ENCODE measurements around the gene MEST. TPM values are rescaled to one million over a fixed set of nuclear protein-coding genes. Genes with fewer than 3 reads are reported as not detected.

Gene MEST
- total and polyA plus RNA-seq, 2 of the 13 experiments (the other 11 are each of a cell fraction or from before 2014, with no cell fraction given) = 49.5 to 54.6 TPM

DNA sequence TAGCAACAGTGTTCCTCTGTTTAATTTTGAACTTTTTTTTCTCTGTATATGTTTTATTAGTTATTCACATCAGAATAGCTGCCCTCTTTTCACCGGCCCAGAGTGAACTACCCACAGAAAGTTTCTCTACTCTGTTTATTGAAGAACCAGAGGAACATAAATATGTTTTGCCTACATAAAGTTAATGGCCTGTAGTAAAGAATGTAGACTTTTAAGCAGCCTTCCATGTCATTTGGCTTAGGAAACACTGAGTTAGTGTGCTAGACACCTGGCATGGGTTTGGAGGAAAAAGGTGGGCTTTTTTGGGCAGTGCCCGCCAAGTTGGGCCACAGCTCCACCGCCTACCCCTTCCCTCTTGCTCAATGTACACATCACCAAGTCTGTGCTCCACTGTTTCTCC is 8.9 kb upstream of the MEST start (continued):
- TF ChIP-seq MTF2 (CRISPR knock-in tag; IDR thresholded peaks at IDR 0.05; ENCODE audit: borderline replicate concordance) = no peak
- TF ChIP-seq RFXANK (CRISPR knock-in tag; IDR thresholded peaks at IDR 0.05) = no peak
- TF ChIP-seq JARID2 (CRISPR knock-in tag; IDR thresholded peaks at IDR 0.05; ENCODE audit: insufficient replicate concordance) = no peak

DNA sequence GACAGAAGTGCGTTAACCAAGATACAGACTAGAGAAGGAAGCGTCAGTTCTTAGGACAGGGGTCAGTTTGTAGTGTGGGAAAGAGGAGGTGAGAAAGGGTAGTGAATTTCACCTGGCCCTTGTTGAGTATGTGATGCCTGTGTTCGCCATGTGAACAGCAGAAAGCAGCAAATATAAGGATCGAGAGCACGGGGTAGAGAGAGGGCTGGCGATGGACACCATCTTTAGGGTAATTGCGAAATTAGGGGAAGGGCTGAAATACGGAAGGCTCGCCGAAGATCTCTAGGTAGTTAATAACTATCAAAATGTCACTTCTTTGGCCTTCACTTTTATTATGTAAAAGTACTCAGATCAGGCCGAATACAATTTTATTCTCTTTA is 6.2 kb upstream of the MEST start:
- in situ Hi-C loops (cut with HindIII; ENCODE audit: extremely low pct_ligation_motif_present, low pct_unique_long_range_greater_than_20kb) = no loop called here
- H3K4me2 ChIP-seq (ENCODE audit: low read depth, low read length) = peak overlapping the region; percentile 75
- peaks cover 5% of the 10 kb centered on the region for H3K79me2 ChIP-seq (ENCODE audit: insufficient read depth, low read length)
- H2AFZ ChIP-seq (ENCODE audit: low read length) = peak overlapping the region; percentile 73
- no peaks in the 10 kb centered on the region for H3K9me3 ChIP-seq (ENCODE audit: low read length)
- H3K36me3 ChIP-seq (replicated peaks in 1 of 2; ENCODE audit: control insufficient read depth in 1 of 2, insufficient read depth in 2 of 2, low read length in 2 of 2) = no peaks in the 10 kb centered on the region
- BruUV-seq (replicated peaks) = no TSS peak
- no peaks in the 10 kb centered on the region for H4K20me1 ChIP-seq (ENCODE audit: insufficient read depth, low read length)
- H3K27ac ChIP-seq (ENCODE audit: extremely low read length, insufficient read depth, low read length) = no peak overlapping the region
- POLR2A ChIA-PET = no interaction called here
- peaks cover 10% of the 10 kb centered on the region for H3K4me1 ChIP-seq (ENCODE audit: insufficient read depth, low read length)
- ATAC-seq (no peak), DNase-seq (ENCODE audit: low spot score) (no peak), FAIRE-seq (no peak)
- peak overlapping the region; percentile 27 to 74 (median 28); a peak in 4 of 6 replicates for H3K4me3 ChIP-seq (replicated peaks in 1 of 3; ENCODE audit: insufficient read depth in 1 of 3, low read depth in 2 of 3, low read length in 3 of 3)
- H3K27me3 ChIP-seq (ENCODE audit: control insufficient read depth in 1 of 2, insufficient read depth in 2 of 2, low read length in 2 of 2) = no peaks in the 10 kb centered on the region; a peak in 1 of 5 replicates
- CTCF ChIA-PET (ENCODE audit: low intra/inter-chr PET ratio, low total read pairs) = no interaction called here
- intact Hi-C loops (cut with micrococcal nuclease; ENCODE audit: unreplicated experiment) = loop anchor here (10.0 kb wide), 1 partner anchor 211 kb away; no protein-coding TSS in a partner anchor
- no peak overlapping the region for H3K9ac ChIP-seq (ENCODE audit: insufficient read depth, low read depth, low read length)
- WGBS (ENCODE audit: low lambda C conversion rate) = 36% methylated on average over 11 of the region's 11 CpGs
- TF ChIP-seq CEBPB (IDR thresholded peaks at IDR 0.05; ENCODE audit: borderline replicate concordance, low read depth, low read length) (peak; percentile 77), ZNF879 (CRISPR knock-in tag; IDR thresholded peaks at IDR 0.05) (0 out of 2 replicates have a peak, but pooled peaks have one; percentile 27), ZFP62 (CRISPR knock-in tag; IDR thresholded peaks at IDR 0.05) (no peak), NFIC (IDR thresholded peaks at IDR 0.05; ENCODE audit: low read length) (no peak), SAFB2 (CRISPR knock-in tag; IDR thresholded peaks at IDR 0.05; ENCODE audit: borderline replicate concordance, low read depth) (no peak), MAF1 (CRISPR knock-in tag; IDR thresholded peaks at IDR 0.05; ENCODE audit: borderline replicate concordance) (0 out of 2 replicates have a peak, but pooled peaks have one; percentile 0), ZNF430 (CRISPR knock-in tag; IDR thresholded peaks at IDR 0.05) (no peak), ZNF598 (CRISPR knock-in tag; IDR thresholded peaks at IDR 0.05; ENCODE audit: borderline replicate concordance) (no peak), POLR2AphosphoS5 (IDR thresholded peaks at IDR 0.05; ENCODE audit: low read depth, low read length) (no peak)
- TF ChIP-seq, protein P1, sequence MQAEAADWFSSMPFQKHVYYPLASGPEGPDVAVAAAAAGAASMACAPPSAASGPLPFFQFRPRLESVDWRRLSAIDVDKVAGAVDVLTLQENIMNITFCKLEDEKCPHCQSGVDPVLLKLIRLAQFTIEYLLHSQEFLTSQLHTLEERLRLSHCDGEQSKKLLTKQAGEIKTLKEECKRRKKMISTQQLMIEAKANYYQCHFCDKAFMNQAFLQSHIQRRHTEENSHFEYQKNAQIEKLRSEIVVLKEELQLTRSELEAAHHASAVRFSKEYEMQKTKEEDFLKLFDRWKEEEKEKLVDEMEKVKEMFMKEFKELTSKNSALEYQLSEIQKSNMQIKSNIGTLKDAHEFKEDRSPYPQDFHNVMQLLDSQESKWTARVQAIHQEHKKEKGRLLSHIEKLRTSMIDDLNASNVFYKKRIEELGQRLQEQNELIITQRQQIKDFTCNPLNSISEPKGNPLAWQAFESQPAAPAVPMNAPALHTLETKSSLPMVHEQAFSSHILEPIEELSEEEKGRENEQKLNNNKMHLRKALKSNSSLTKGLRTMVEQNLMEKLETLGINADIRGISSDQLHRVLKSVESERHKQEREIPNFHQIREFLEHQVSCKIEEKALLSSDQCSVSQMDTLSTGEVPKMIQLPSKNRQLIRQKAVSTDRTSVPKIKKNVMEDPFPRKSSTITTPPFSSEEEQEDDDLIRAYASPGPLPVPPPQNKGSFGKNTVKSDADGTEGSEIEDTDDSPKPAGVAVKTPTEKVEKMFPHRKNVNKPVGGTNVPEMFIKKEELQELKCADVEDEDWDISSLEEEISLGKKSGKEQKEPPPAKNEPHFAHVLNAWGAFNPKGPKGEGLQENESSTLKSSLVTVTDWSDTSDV (CRISPR knock-in tag; IDR thresholded peaks at IDR 0.05) = no peak
- TF ChIP-seq, protein P2, sequence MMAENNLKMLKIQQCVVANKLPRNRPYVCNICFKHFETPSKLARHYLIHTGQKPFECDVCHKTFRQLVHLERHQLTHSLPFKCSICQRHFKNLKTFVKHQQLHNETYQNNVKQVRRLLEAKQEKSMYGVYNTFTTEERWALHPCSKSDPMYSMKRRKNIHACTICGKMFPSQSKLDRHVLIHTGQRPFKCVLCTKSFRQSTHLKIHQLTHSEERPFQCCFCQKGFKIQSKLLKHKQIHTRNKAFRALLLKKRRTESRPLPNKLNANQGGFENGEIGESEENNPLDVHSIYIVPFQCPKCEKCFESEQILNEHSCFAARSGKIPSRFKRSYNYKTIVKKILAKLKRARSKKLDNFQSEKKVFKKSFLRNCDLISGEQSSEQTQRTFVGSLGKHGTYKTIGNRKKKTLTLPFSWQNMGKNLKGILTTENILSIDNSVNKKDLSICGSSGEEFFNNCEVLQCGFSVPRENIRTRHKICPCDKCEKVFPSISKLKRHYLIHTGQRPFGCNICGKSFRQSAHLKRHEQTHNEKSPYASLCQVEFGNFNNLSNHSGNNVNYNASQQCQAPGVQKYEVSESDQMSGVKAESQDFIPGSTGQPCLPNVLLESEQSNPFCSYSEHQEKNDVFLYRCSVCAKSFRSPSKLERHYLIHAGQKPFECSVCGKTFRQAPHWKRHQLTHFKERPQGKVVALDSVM (CRISPR knock-in tag; IDR thresholded peaks at IDR 0.05) = no peak
